Hepatocyte (in vitro differentiated cells): Measurements from ENCODE around the gene XKR7. TPM values are rescaled to one million over a fixed set of nuclear protein-coding genes. Genes with fewer than 3 reads are reported as not detected.

Source experiments
- DNase-seq: peaks from one replicate; pipeline ENCODE4 v3.0.0-alpha.2; 2016; ENCODE audit warnings: low spot score
- H2AFZ ChIP-seq: fragments of 200-600 bp; sonication (generic); 2 replicates; pipeline ENCODE4 v1.6.0; 2016; ENCODE audit warnings: antibody characterized with exemption, mild to moderate bottlenecking
- H3K27ac ChIP-seq: fragments of 200-600 bp; sonication (generic); 2 replicates; pipeline ENCODE4 v1.5.1; 2016; ENCODE audit warnings: mild to moderate bottlenecking
- H3K27me3 ChIP-seq: fragments of 200-600 bp; sonication (generic); 2 replicates; pipeline ENCODE4 v1.6.1; 2016
- H3K36me3 ChIP-seq: fragments of 200-600 bp; sonication (generic); replicated peaks from 2 replicates; pipeline ENCODE4 v1.5.1; 2016; ENCODE audit warnings: low read depth; ENCODE audit not compliant: insufficient read depth
- H3K4me1 ChIP-seq: fragments of 200-600 bp; sonication (generic); 2 replicates; pipeline ENCODE4 v1.5.1; 2016; ENCODE audit warnings: mild to moderate bottlenecking, moderate library complexity; ENCODE audit not compliant: insufficient read depth
- H3K4me2 ChIP-seq: fragments of 200-600 bp; sonication (generic); 2 replicates; pipeline ENCODE4 v1.6.0; 2016
- H3K4me3 ChIP-seq: fragments of 200-600 bp; sonication (generic); 2 replicates; pipeline ENCODE4 v1.5.1; 2016; ENCODE audit warnings: mild to moderate bottlenecking
- H3K79me2 ChIP-seq: fragments of 200-600 bp; sonication (generic); 2 replicates; pipeline ENCODE4 v1.6.0; 2017; ENCODE audit warnings: mild to moderate bottlenecking
- H3K9me2 ChIP-seq: fragments of 200-600 bp; sonication (generic); replicated peaks from 2 replicates; pipeline ENCODE4 v1.6.0; 2017; ENCODE audit warnings: mild to moderate bottlenecking; ENCODE audit not compliant: insufficient read depth
- H3K9me3 ChIP-seq: fragments of 200-600 bp; sonication (generic); 2 replicates; pipeline ENCODE4 v1.5.1; 2016; ENCODE audit warnings: low read depth, mild to moderate bottlenecking
- H4K20me1 ChIP-seq: fragments of 200-600 bp; sonication (generic); 2 replicates; pipeline ENCODE4 v1.6.0; 2016; ENCODE audit warnings: mild to moderate bottlenecking; ENCODE audit not compliant: insufficient read depth, poor library complexity, severe bottlenecking
- CTCF ChIP-seq: fragments of 200-600 bp; sonication (generic); IDR thresholded peaks from 2 replicates; pipeline ENCODE4 v1.5.1; 2016; ENCODE audit warnings: antibody characterized with exemption, mild to moderate bottlenecking; ENCODE audit not compliant: poor library complexity
- EZH2 ChIP-seq: fragments of 200-600 bp; sonication (generic); IDR thresholded peaks from 2 replicates; pipeline ENCODE4 v1.6.1; 2016; ENCODE audit warnings: antibody characterized with exemption, mild to moderate bottlenecking, borderline replicate concordance
- EZH2phosphoT487 ChIP-seq: fragments of 200-600 bp; sonication (generic); IDR thresholded peaks from one replicate; pipeline ENCODE4 v1.6.1; 2018; ENCODE audit warnings: antibody characterized with exemption, mild to moderate bottlenecking, low read depth, moderate library complexity; ENCODE audit not compliant: unreplicated experiment, severe bottlenecking
- WGBS: methylation state at CpG from one replicate; pipeline ENCODE4 v1.1.6; 2016; ENCODE audit warnings: low lambda C conversion rate; ENCODE audit errors: missing lambda C conversion rate; 5-methylcytosine and 5-hydroxymethylcytosine counted together
- polyA plus RNA-seq: library from polyadenylated mRNA; unstranded; fragments of >200 nt; fragmentation: Nextera tagmentation; extraction: Ambion mirVana; gene quantifications from 2 replicates; pipeline ENCODE4 v1.2.1, GENCODE V29; 2016
- total RNA-seq: library from RNA; depleted of rRNA; stranded (reverse); fragments of >200 nt; gene quantifications from 2 replicates; pipeline ENCODE4 v1.2.3, GENCODE V29; 2014

Gene XKR7
- total and polyA plus RNA-seq, 2 experiments from 2014 or later = 0.37 TPM; not detected in 1

- H3K27me3 ChIP-seq = peaks cover 58% of the 10 kb centered on the region
- H3K9me3 ChIP-seq = no peaks in the 10 kb centered on the region
- H3K79me2 ChIP-seq = no peaks in the 10 kb centered on the region
- no peaks in the 10 kb centered on the region for H3K36me3 ChIP-seq
- TF ChIP-seq EZH2phosphoT487 (no peak), EZH2 (no peak), CTCF (no peak)
- H3K4me3 ChIP-seq = no peak within 1 kb of the TSS
- no peaks in the 10 kb centered on the region for H3K4me1 ChIP-seq
- no peak within 1 kb of the TSS for H3K27ac ChIP-seq
- no peak for DNase-seq
- 66% methylated on average over 2 of the region's 2 CpGs for WGBS
- H3K4me2 ChIP-seq = no peak within 1 kb of the TSS
- H3K9me2 ChIP-seq = no peaks in the 10 kb centered on the region
- H2AFZ ChIP-seq = no peak within 1 kb of the TSS
- no peaks in the 10 kb centered on the region for H4K20me1 ChIP-seq
Measured at GRCh38 chr20:32010101-32010500, 42.1 kb downstream of the XKR7 start, which contains the start of gene CCM2L. TSS of gene CCM2L (plus strand) at chr20:32010438. CDS start at chr20:32010455, 17 bp downstream.

- no peak for DNase-seq
- TF ChIP-seq CTCF (no peak), EZH2 (no peak), EZH2phosphoT487 (no peak)
- Histone ChIP-seq H3K4me1 (no peaks in the 10 kb centered on the region), H3K9me2 (no peaks in the 10 kb centered on the region), H3K36me3 (no peaks in the 10 kb centered on the region), H3K4me2 (no peak overlapping the region), H3K79me2 (no peaks in the 10 kb centered on the region), H3K27ac (no peak overlapping the region), H3K27me3 (peaks cover 61% of the 10 kb centered on the region), H3K4me3 (no peak overlapping the region), H2AFZ (no peak overlapping the region), H3K9me3 (no peaks in the 10 kb centered on the region), H4K20me1 (no peaks in the 10 kb centered on the region)
- WGBS = 36% methylated on average over 8 of the region's 8 CpGs
Measured at GRCh38 chr20:32010666-32011065, 42.7 kb downstream of the XKR7 start.

GRCh38 chr20:32012159-32012688, 44.3 kb downstream of the XKR7 start:
- Histone ChIP-seq H3K4me3 (no peak overlapping the region), H3K27me3 (peaks cover 66% of the 10 kb centered on the region), H3K27ac (no peak overlapping the region), H3K9me3 (no peaks in the 10 kb centered on the region), H3K4me1 (no peaks in the 10 kb centered on the region), H2AFZ (no peak overlapping the region), H4K20me1 (no peaks in the 10 kb centered on the region), H3K79me2 (no peaks in the 10 kb centered on the region), H3K9me2 (no peaks in the 10 kb centered on the region), H3K4me2 (no peak overlapping the region), H3K36me3 (no peaks in the 10 kb centered on the region)
- TF ChIP-seq EZH2phosphoT487 = no peak
- no peak for TF ChIP-seq EZH2
- TF ChIP-seq CTCF = no peak
- no peak for DNase-seq
- 81% methylated on average over 5 of the region's 5 CpGs for WGBS

GRCh38 chr20:32013326-32013725, 45.4 kb downstream of the XKR7 start:
- no peak overlapping the region for H3K4me3 ChIP-seq
- no peaks in the 10 kb centered on the region for H3K9me2 ChIP-seq
- H3K9me3 ChIP-seq = no peaks in the 10 kb centered on the region
- H3K4me2 ChIP-seq = no peak overlapping the region
- H3K27ac ChIP-seq = no peak overlapping the region
- H2AFZ ChIP-seq = no peak overlapping the region
- 86% methylated on average over 7 of the region's 7 CpGs for WGBS
- H3K36me3 ChIP-seq = no peaks in the 10 kb centered on the region
- DNase-seq = no peak
- peaks cover 3% of the 10 kb centered on the region for H3K4me1 ChIP-seq
- no peak for TF ChIP-seq EZH2phosphoT487
- TF ChIP-seq EZH2 = no peak
- TF ChIP-seq CTCF = no peak
- no peaks in the 10 kb centered on the region for H4K20me1 ChIP-seq
- H3K27me3 ChIP-seq = peaks cover 62% of the 10 kb centered on the region
- H3K79me2 ChIP-seq = no peaks in the 10 kb centered on the region
